Naive B cell (primary cell): Measurements from ENCODE around the gene FAT1. TPM values are rescaled to one million over a fixed set of nuclear protein-coding genes. Genes with fewer than 3 reads are reported as not detected.
A peak's percentile ranks its signal among the peaks of the same experiment; 100 is the strongest.
"Not testable (repeated sequence)": the region's sequence is repeated elsewhere in the genome, so short reads cannot be mapped to it uniquely, and the experiment has no call there.

Source experiments
- ATAC-seq, 2 donors: fragments of 150-1000 bp; cut with Tn5 transposase; 2 replicates each; pipeline ENCODE4 v1.10.0; 2021; ENCODE audit warnings: low read depth in 2 of 2, mild to moderate bottlenecking in 2 of 2, moderate library complexity in 2 of 2
- DNase-seq: peaks from one replicate; pipeline ENCODE4 v3.0.0; 2022
- H3K27ac Mint-ChIP-seq, 6 donors: one replicate each; pipeline ENCODE4 v1.8.0; 2020 to 2022; ENCODE audit warnings: mild to moderate bottlenecking in 6 of 6, mixed read lengths in 6 of 6, moderate library complexity in 5 of 6, inconsistent platforms in 2 of 6
- H3K27me3 Mint-ChIP-seq, 3 donors: one replicate each; pipeline ENCODE4 v1.8.0; 2021 to 2022; ENCODE audit warnings: mixed read lengths in 3 of 3, mild to moderate bottlenecking in 1 of 3
- H3K36me3 Mint-ChIP-seq, 2 donors: one replicate each; pipeline ENCODE4 v1.8.0; 2020 to 2022; ENCODE audit warnings: mixed read lengths in 2 of 2, inconsistent platforms in 1 of 2, mild to moderate bottlenecking in 1 of 2
- H3K4me1 Mint-ChIP-seq, 3 donors: one replicate each; pipeline ENCODE4 v1.8.0; 2020 to 2022; ENCODE audit warnings: mixed read lengths in 3 of 3, inconsistent platforms in 1 of 3, mild to moderate bottlenecking in 1 of 3, moderate library complexity in 1 of 3
- H3K4me3 Mint-ChIP-seq, 8 donors: one replicate each; pipeline ENCODE4 v1.8.0; 2020 to 2022; ENCODE audit warnings: mild to moderate bottlenecking in 8 of 8, mixed read lengths in 8 of 8, moderate library complexity in 8 of 8, inconsistent platforms in 2 of 8
- H3K9me3 Mint-ChIP-seq, 7 donors: one replicate each; pipeline ENCODE4 v1.8.0; 2020 to 2022; ENCODE audit warnings: mixed read lengths in 7 of 7, mild to moderate bottlenecking in 5 of 7, inconsistent platforms in 2 of 7, moderate library complexity in 1 of 7
- polyA plus RNA-seq, 6 donors: library from polyadenylated mRNA; unstranded; fragments of 300-500 nt; fragmentation: Illumina TruSeq; gene quantifications; one replicate each; pipeline ENCODE4 v1.2.3, GENCODE V29; 2021; ENCODE audit warnings: low read depth in 6 of 6

FAT1 gene
- polyA plus RNA-seq, 6 donors from 2014 or later, result not detected

- no peak for ATAC-seq
- H3K4me3 Mint-ChIP-seq, result no peak overlapping the region
Measured at GRCh38 chr4:186666252-186666651, 57.4 kb downstream of the FAT1 start.

GRCh38 chr4:186660403-186660802, 63.3 kb downstream of the FAT1 start:
- no peak overlapping the region for H3K4me3 Mint-ChIP-seq
- H3K4me1 Mint-ChIP-seq, result no peaks in the 10 kb centered on the region
- DNase-seq (no peak), ATAC-seq (no peak)
- H3K36me3 Mint-ChIP-seq, result no peaks in the 10 kb centered on the region
- H3K27me3 Mint-ChIP-seq, result no peaks in the 10 kb centered on the region
- peaks cover 0 to 10% (median 0%) of the 10 kb centered on the region in 7 donors for H3K9me3 Mint-ChIP-seq
- no peak overlapping the region for H3K27ac Mint-ChIP-seq

More at GRCh38 chr4:186666252-186666651, 57.4 kb downstream of the FAT1 start:
- Mint-ChIP-seq H3K36me3 (no peaks in the 10 kb centered on the region), H3K4me1 (no peaks in the 10 kb centered on the region), H3K9me3 (peaks cover 0 to 4% (median 3%) of the 10 kb centered on the region in 7 donors), H3K27me3 (peaks cover 0 to 7% (median 0%) of the 10 kb centered on the region in 3 donors), H3K27ac (no peak overlapping the region)
- DNase-seq, result no peak

GRCh38 chr4:186659935-186660334, 63.7 kb downstream of the FAT1 start:
- Mint-ChIP-seq H3K27me3 (no peaks in the 10 kb centered on the region), H3K4me3 (peak overlapping the region in 1 of 8 donors; percentile 59), H3K9me3 (peaks cover 0 to 10% (median 0%) of the 10 kb centered on the region in 7 donors), H3K36me3 (no peaks in the 10 kb centered on the region), H3K4me1 (no peaks in the 10 kb centered on the region), H3K27ac (no peak overlapping the region)
- ATAC-seq (no peak), DNase-seq (no peak)

- H3K9me3 Mint-ChIP-seq, result peaks cover 0 to 10% (median 0%) of the 10 kb centered on the region in 7 donors
- not testable (repeated sequence) for H3K4me3 Mint-ChIP-seq, ATAC-seq, H3K27ac Mint-ChIP-seq, DNase-seq, H3K27me3 Mint-ChIP-seq, H3K4me1 Mint-ChIP-seq, H3K36me3 Mint-ChIP-seq
Measured at GRCh38 chr4:186659456-186659855, 64.2 kb downstream of the FAT1 start.

GRCh38 chr4:186658657-186659056, 65.0 kb downstream of the FAT1 start:
- no peak overlapping the region for H3K4me3 Mint-ChIP-seq
- H3K9me3 Mint-ChIP-seq, result peaks cover 0 to 10% (median 3%) of the 10 kb centered on the region in 7 donors
- ATAC-seq, result no peak
- H3K4me1 Mint-ChIP-seq, result no peaks in the 10 kb centered on the region
- no peak for DNase-seq
- H3K36me3 Mint-ChIP-seq, result no peaks in the 10 kb centered on the region
- no peak overlapping the region for H3K27ac Mint-ChIP-seq
- no peaks in the 10 kb centered on the region for H3K27me3 Mint-ChIP-seq

- Mint-ChIP-seq H3K4me1 (no peaks in the 10 kb centered on the region), H3K27me3 (no peaks in the 10 kb centered on the region), H3K36me3 (no peaks in the 10 kb centered on the region), H3K27ac (no peak overlapping the region), H3K4me3 (no peak overlapping the region), H3K9me3 (peaks cover 0 to 10% (median 3%) of the 10 kb centered on the region in 7 donors)
- no peak for ATAC-seq
- DNase-seq, result no peak
Measured at GRCh38 chr4:186657764-186658163, 65.9 kb downstream of the FAT1 start.

GRCh38 chr4:186653969-186654368, 69.7 kb downstream of the FAT1 start:
- Mint-ChIP-seq H3K36me3 (peaks cover 0 to 5% of the 10 kb centered on the region in 2 donors), H3K27ac (no peak overlapping the region), H3K4me1 (no peaks in the 10 kb centered on the region), H3K9me3 (peaks cover 0 to 10% (median 0%) of the 10 kb centered on the region in 7 donors), H3K27me3 (no peaks in the 10 kb centered on the region), H3K4me3 (no peak overlapping the region)
- ATAC-seq (no peak), DNase-seq (no peak)

GRCh38 chr4:186651624-186652023, 72.0 kb downstream of the FAT1 start:
- no peak for ATAC-seq
- no peak for DNase-seq
- Mint-ChIP-seq H3K9me3 (peaks cover 0 to 10% (median 0%) of the 10 kb centered on the region in 7 donors), H3K27ac (no peak overlapping the region), H3K4me1 (no peaks in the 10 kb centered on the region), H3K4me3 (no peak overlapping the region), H3K36me3 (peaks cover 0 to 5% of the 10 kb centered on the region in 2 donors), H3K27me3 (no peaks in the 10 kb centered on the region)

GRCh38 chr4:186651181-186651603, 72.5 kb downstream of the FAT1 start:
- ATAC-seq, result no peak
- Mint-ChIP-seq H3K9me3 (peaks cover 0 to 10% (median 0%) of the 10 kb centered on the region in 7 donors), H3K4me3 (no peak overlapping the region), H3K4me1 (no peaks in the 10 kb centered on the region), H3K36me3 (peaks cover 0 to 5% of the 10 kb centered on the region in 2 donors), H3K27ac (no peak overlapping the region), H3K27me3 (no peaks in the 10 kb centered on the region)
- no peak for DNase-seq

- H3K4me1 Mint-ChIP-seq, result no peaks in the 10 kb centered on the region
- ATAC-seq, result no peak
Measured at GRCh38 chr4:186650401-186651180, 73.1 kb downstream of the FAT1 start.

GRCh38 chr4:186647821-186648220, 75.8 kb downstream of the FAT1 start:
- Mint-ChIP-seq H3K27me3 (no peaks in the 10 kb centered on the region), H3K36me3 (peaks cover 0 to 5% of the 10 kb centered on the region in 2 donors), H3K4me1 (no peaks in the 10 kb centered on the region), H3K4me3 (no peak overlapping the region), H3K9me3 (peaks cover 0 to 8% (median 2%) of the 10 kb centered on the region in 7 donors), H3K27ac (no peak overlapping the region)
- DNase-seq (no peak), ATAC-seq (no peak)

More at GRCh38 chr4:186650401-186651180, 73.1 kb downstream of the FAT1 start:
- H3K27ac Mint-ChIP-seq, result peak overlapping the region in 1 of 6 donors; percentile 82
- no peak for DNase-seq
- no peaks in the 10 kb centered on the region for H3K27me3 Mint-ChIP-seq
- H3K4me3 Mint-ChIP-seq, result no peak overlapping the region
- H3K9me3 Mint-ChIP-seq, result peaks cover 0 to 14% (median 2%) of the 10 kb centered on the region in 7 donors
- peaks cover 0 to 5% of the 10 kb centered on the region in 2 donors for H3K36me3 Mint-ChIP-seq

GRCh38 chr4:186644737-186645261, 78.9 kb downstream of the FAT1 start:
- ATAC-seq, result no peak
- no peaks in the 10 kb centered on the region for H3K4me1 Mint-ChIP-seq
- DNase-seq, result no peak
- H3K9me3 Mint-ChIP-seq, result peaks cover 0 to 5% (median 2%) of the 10 kb centered on the region in 7 donors
- no peak overlapping the region for H3K4me3 Mint-ChIP-seq
- no peaks in the 10 kb centered on the region for H3K27me3 Mint-ChIP-seq
- no peak overlapping the region for H3K27ac Mint-ChIP-seq
- no peaks in the 10 kb centered on the region for H3K36me3 Mint-ChIP-seq

- Mint-ChIP-seq H3K36me3 (no peaks in the 10 kb centered on the region), H3K4me3 (no peak overlapping the region), H3K27ac (no peak overlapping the region), H3K9me3 (peaks cover 0 to 5% (median 2%) of the 10 kb centered on the region in 7 donors), H3K4me1 (no peaks in the 10 kb centered on the region), H3K27me3 (no peaks in the 10 kb centered on the region)
- no peak for DNase-seq
- no peak for ATAC-seq
Measured at GRCh38 chr4:186644311-186644638, 79.4 kb downstream of the FAT1 start.
